HepG2 (cell line): ENCODE data around the gene NFATC3. TPM values are rescaled to one million over a fixed set of nuclear protein-coding genes. Genes with fewer than 3 reads are reported as not detected.
A peak's percentile ranks its signal among the peaks of the same experiment; 100 is the strongest.

Source experiments
- CENPT ChIP-seq: sonication (generic); formaldehyde crosslinking; IDR thresholded peaks from 2 replicates; pipeline ENCODE4 v1.8.0; 2022; ENCODE audit warnings: low read depth, mild to moderate bottlenecking, moderate library complexity, missing genetic modification reagents
- FOXA3 ChIP-seq: IDR thresholded peaks from 2 replicates; pipeline ENCODE4 v1.6.1; 2016; ENCODE audit warnings: missing genetic modification reagents, missing compliant biosample characterization
- ISX ChIP-seq: sonication (generic); formaldehyde crosslinking; conservative IDR thresholded peaks from 2 replicates; pipeline ENCODE4 v1.5.0; 2020; ENCODE audit warnings: missing genetic modification reagents
- JUN ChIP-seq: sonication (generic); formaldehyde crosslinking; IDR thresholded peaks from 2 replicates; pipeline ENCODE4 v1.4.0; 2020; ENCODE audit warnings: mild to moderate bottlenecking, missing genetic modification reagents
- POLR2G ChIP-seq: fragments of 200-400 bp; formaldehyde crosslinking; IDR thresholded peaks from 2 replicates; pipeline ENCODE4 v1.6.1; 2018; ENCODE audit warnings: mild to moderate bottlenecking, low read depth, low read length, moderate library complexity
- RAD51 ChIP-seq: fragments of 450-650 bp; IDR thresholded peaks from 2 replicates; pipeline ENCODE4 v1.6.1; 2016; ENCODE audit warnings: borderline replicate concordance
- RARG ChIP-seq: sonication (generic); formaldehyde crosslinking; IDR thresholded peaks from 2 replicates; pipeline ENCODE4 v1.4.0; 2020; ENCODE audit warnings: low read depth, mild to moderate bottlenecking, missing genetic modification reagents
- SIN3A ChIP-seq: IDR thresholded peaks from 2 replicates; pipeline ENCODE4 v1.6.1; 2011; ENCODE audit warnings: low read depth, mild to moderate bottlenecking, control low read depth, low read length, borderline replicate concordance
- SMARCE1 ChIP-seq: fragments of 450-650 bp; IDR thresholded peaks from 2 replicates; pipeline ENCODE4 v1.6.1; 2017; ENCODE audit warnings: borderline replicate concordance
- ZBTB21 ChIP-seq: sonication (generic); formaldehyde crosslinking; IDR thresholded peaks from 2 replicates; pipeline ENCODE4 v1.4.0; 2020; ENCODE audit warnings: missing genetic modification reagents
- ZNF230 ChIP-seq: sonication (generic); formaldehyde crosslinking; IDR thresholded peaks from 2 replicates; pipeline ENCODE4 v1.4.0; 2020; ENCODE audit warnings: mild to moderate bottlenecking, missing genetic modification reagents
- ZNF382 ChIP-seq: sonication (generic); formaldehyde crosslinking; IDR thresholded peaks from 2 replicates; pipeline ENCODE4 v1.5.0; 2020; ENCODE audit warnings: missing genetic modification reagents, mild to moderate bottlenecking, borderline replicate concordance
- ZNF451 ChIP-seq: sonication (generic); formaldehyde crosslinking; IDR thresholded peaks from 2 replicates; pipeline ENCODE4 v1.5.0; 2020; ENCODE audit warnings: mild to moderate bottlenecking, missing genetic modification reagents
- ZNF556 ChIP-seq: sonication (generic); formaldehyde crosslinking; IDR thresholded peaks from 2 replicates; pipeline ENCODE4 v1.4.0; 2020; ENCODE audit warnings: mild to moderate bottlenecking, missing genetic modification reagents, borderline replicate concordance
- ZNF563 ChIP-seq: sonication (generic); formaldehyde crosslinking; IDR thresholded peaks from 2 replicates; pipeline ENCODE4 v1.8.0; 2022; ENCODE audit warnings: mild to moderate bottlenecking, moderate library complexity, missing genetic modification reagents
- ZNF652 ChIP-seq: IDR thresholded peaks from 2 replicates; pipeline ENCODE4 v1.6.1; 2016; ENCODE audit warnings: low read depth, borderline replicate concordance
- ZSCAN29 ChIP-seq: sonication (generic); formaldehyde crosslinking; conservative IDR thresholded peaks from 2 replicates; pipeline ENCODE4 v1.4.0; 2020; ENCODE audit warnings: mild to moderate bottlenecking, missing genetic modification reagents
- ZSCAN31 ChIP-seq: sonication (generic); formaldehyde crosslinking; IDR thresholded peaks from 2 replicates; pipeline ENCODE4 v1.5.0; 2020; ENCODE audit warnings: low read depth, mild to moderate bottlenecking, missing genetic modification reagents
- polyA plus RNA-seq, 8 experiments: library from polyadenylated mRNA; depleted of rRNA in 3 of 8; stranded (reverse) in 7 of 8; unstranded in 1 of 8; fragments of >200 nt; fragmentation: Illumina TruSeq in 4 of 8; extraction: Trizol in 4 of 8; gene quantifications; 2 replicates each; pipeline versions ENCODE4 v1.2.1 to v1.2.3, GENCODE V29; 2011 to 2016; ENCODE audit warnings: low read depth in 4 of 8, missing spikeins in 1 of 8, mixed read lengths in 1 of 8; ENCODE audit not compliant: insufficient read depth in 1 of 8
- total RNA-seq, 5 experiments: library from RNA; depleted of rRNA; stranded (reverse); fragments of >200 nt; fragmentation: Illumina TruSeq; extraction: Trizol; gene quantifications; 2 replicates each; pipeline ENCODE4 v1.2.3, GENCODE V29; 2016; ENCODE audit warnings: low read depth in 1 of 5
- TF ChIP-seq, protein P1 (sequence below): sonication (generic); formaldehyde crosslinking; IDR thresholded peaks from 2 replicates; pipeline ENCODE4 v1.4.0; 2020; ENCODE audit warnings: missing genetic modification reagents, borderline replicate concordance
- TF ChIP-seq, protein P2 (sequence below): sonication (generic); formaldehyde crosslinking; IDR thresholded peaks from 2 replicates; pipeline ENCODE4 v1.4.0; 2020; ENCODE audit warnings: mild to moderate bottlenecking, missing genetic modification reagents
- TF ChIP-seq, protein P3 (sequence below): sonication (generic); formaldehyde crosslinking; IDR thresholded peaks from 2 replicates; pipeline ENCODE4 v1.4.0; 2020; ENCODE audit warnings: missing genetic modification reagents, borderline replicate concordance
- TF ChIP-seq, protein P4 (sequence below): sonication (generic); formaldehyde crosslinking; IDR thresholded peaks from 2 replicates; pipeline ENCODE4 v1.4.0; 2020; ENCODE audit warnings: missing genetic modification reagents

NFATC3 gene
- total and polyA plus RNA-seq, 2 of the 13 experiments (the other 11 are each of a cell fraction or from before 2014, with no cell fraction given), result 52.6 to 62.7 TPM

DNA sequence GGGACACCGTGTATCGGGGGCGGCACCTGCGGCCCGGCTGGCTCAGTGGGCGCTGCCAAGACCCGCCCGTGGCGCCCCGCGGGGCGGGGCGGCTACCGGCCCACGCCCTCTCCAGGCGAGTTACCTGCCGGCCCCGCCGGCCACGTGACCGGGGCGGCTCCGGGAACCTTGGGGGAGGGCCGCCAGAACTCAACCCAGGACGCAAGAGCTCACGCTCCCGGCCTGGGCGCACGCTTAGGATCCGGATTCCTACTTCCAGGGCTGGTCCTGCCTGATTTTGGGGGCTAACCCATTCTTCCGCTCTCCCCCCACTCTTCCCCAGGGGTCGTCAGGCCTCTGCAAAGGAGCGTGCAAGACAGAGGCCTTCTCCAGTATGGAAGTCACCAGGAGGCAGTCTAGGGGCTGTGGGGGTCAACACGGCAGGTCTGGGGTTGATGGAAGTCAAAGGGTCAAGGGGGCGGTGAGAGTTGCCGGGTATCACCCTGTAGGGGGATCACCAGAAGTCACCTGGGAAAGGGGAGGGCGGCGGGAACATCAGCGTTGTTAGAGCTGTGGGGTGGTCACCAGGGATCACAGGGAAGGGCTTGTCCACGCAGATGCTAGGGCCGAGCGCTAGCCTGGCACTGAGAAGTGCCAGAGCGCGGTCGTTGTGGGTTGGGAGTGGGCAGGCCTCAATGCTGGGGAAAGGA, 151.1 kb downstream of the NFATC3 start (continued):
- TF ChIP-seq JUN (CRISPR knock-in tag) (peak; percentile 33; the same call in 1 of the 2 replicates), ZNF556 (CRISPR knock-in tag) (no peak; the same call in 1 of the 2 replicates), SIN3A (peak; percentile 83; the same call in 1 of the 2 replicates), ZNF230 (CRISPR knock-in tag) (peak; percentile 19; the same call in 1 of the 2 replicates), POLR2G (peak; percentile 82), ZNF382 (CRISPR knock-in tag) (no peak), ZSCAN29 (CRISPR knock-in tag) (peak; percentile 84; the same call in 1 of the 2 replicates), CENPT (no peak; the same call in 1 of the 2 replicates), RARG (CRISPR knock-in tag) (peak; percentile 95; the same call in 1 of the 2 replicates), SMARCE1 (no peak), ISX (CRISPR knock-in tag) (peak; percentile 90; the same call in 1 of the 2 replicates), ZNF652 (CRISPR knock-in tag) (no peak), ZBTB21 (CRISPR knock-in tag) (no peak), ZNF451 (CRISPR knock-in tag) (no peak), RAD51 (peak; percentile 67; the same call in 1 of the 2 replicates), FOXA3 (CRISPR knock-in tag) (no peak; the same call in 1 of the 2 replicates), ZSCAN31 (CRISPR knock-in tag) (no peak; the same call in 1 of the 2 replicates), ZNF563 (CRISPR knock-in tag) (peak; percentile 55)
- TF ChIP-seq, protein P1, sequence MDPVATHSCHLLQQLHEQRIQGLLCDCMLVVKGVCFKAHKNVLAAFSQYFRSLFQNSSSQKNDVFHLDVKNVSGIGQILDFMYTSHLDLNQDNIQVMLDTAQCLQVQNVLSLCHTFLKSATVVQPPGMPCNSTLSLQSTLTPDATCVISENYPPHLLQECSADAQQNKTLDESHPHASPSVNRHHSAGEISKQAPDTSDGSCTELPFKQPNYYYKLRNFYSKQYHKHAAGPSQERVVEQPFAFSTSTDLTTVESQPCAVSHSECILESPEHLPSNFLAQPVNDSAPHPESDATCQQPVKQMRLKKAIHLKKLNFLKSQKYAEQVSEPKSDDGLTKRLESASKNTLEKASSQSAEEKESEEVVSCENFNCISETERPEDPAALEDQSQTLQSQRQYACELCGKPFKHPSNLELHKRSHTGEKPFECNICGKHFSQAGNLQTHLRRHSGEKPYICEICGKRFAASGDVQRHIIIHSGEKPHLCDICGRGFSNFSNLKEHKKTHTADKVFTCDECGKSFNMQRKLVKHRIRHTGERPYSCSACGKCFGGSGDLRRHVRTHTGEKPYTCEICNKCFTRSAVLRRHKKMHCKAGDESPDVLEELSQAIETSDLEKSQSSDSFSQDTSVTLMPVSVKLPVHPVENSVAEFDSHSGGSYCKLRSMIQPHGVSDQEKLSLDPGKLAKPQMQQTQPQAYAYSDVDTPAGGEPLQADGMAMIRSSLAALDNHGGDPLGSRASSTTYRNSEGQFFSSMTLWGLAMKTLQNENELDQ (CRISPR knock-in tag), result no peak
- TF ChIP-seq, protein P2, sequence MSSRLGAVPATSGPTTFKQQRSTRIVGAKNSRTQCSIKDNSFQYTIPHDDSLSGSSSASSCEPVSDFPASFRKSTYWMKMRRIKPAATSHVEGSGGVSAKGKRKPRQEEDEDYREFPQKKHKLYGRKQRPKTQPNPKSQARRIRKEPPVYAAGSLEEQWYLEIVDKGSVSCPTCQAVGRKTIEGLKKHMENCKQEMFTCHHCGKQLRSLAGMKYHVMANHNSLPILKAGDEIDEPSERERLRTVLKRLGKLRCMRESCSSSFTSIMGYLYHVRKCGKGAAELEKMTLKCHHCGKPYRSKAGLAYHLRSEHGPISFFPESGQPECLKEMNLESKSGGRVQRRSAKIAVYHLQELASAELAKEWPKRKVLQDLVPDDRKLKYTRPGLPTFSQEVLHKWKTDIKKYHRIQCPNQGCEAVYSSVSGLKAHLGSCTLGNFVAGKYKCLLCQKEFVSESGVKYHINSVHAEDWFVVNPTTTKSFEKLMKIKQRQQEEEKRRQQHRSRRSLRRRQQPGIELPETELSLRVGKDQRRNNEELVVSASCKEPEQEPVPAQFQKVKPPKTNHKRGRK, result no peak
- TF ChIP-seq, protein P3, sequence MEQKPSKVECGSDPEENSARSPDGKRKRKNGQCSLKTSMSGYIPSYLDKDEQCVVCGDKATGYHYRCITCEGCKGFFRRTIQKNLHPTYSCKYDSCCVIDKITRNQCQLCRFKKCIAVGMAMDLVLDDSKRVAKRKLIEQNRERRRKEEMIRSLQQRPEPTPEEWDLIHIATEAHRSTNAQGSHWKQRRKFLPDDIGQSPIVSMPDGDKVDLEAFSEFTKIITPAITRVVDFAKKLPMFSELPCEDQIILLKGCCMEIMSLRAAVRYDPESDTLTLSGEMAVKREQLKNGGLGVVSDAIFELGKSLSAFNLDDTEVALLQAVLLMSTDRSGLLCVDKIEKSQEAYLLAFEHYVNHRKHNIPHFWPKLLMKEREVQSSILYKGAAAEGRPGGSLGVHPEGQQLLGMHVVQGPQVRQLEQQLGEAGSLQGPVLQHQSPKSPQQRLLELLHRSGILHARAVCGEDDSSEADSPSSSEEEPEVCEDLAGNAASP, result no peak
- TF ChIP-seq, protein P4, sequence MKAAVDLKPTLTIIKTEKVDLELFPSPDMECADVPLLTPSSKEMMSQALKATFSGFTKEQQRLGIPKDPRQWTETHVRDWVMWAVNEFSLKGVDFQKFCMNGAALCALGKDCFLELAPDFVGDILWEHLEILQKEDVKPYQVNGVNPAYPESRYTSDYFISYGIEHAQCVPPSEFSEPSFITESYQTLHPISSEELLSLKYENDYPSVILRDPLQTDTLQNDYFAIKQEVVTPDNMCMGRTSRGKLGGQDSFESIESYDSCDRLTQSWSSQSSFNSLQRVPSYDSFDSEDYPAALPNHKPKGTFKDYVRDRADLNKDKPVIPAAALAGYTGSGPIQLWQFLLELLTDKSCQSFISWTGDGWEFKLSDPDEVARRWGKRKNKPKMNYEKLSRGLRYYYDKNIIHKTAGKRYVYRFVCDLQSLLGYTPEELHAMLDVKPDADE (CRISPR knock-in tag), result peak; percentile 88; the same call in 1 of the 2 replicates
